ENCODE results near the gene MGAT5B. TPM values are rescaled to one million over a fixed set of nuclear protein-coding genes. Genes with fewer than 3 reads are reported as not detected.
"Not testable (repeated sequence)": the region's sequence is repeated elsewhere in the genome, so short reads cannot be mapped to it uniquely, and the experiment has no call there.

Gene MGAT5B
- polyA plus RNA-seq (2014; cell fraction: cytosol; rRNA removed), result 12.6 and 22.8 TPM in 2 replicates
- 28.9 and 49.6 TPM in 2 replicates for polyA plus RNA-seq (2014; cell fraction: nucleus; rRNA removed)

- peak; percentile 87 for DNase-seq (ENCODE audit: low spot score)
These were observed at the start of gene MGAT5B for GRCh38 chr17:76868176-76868668. TSS of gene MGAT5B (plus strand) at chr17:76868404. CDS start at chr17:76869030, 626 bp downstream.

- DNase-seq (ENCODE audit: low spot score), result no peak
These were observed 48.2 kb upstream of the MGAT5B start for GRCh38 chr17:76820039-76820438.

GRCh38 chr17:76820561-76820960 is 47.6 kb upstream of the MGAT5B start:
- DNase-seq (ENCODE audit: low spot score), result no peak

- DNase-seq (ENCODE audit: low spot score), result no peak
These were observed 45.9 kb upstream of the MGAT5B start for GRCh38 chr17:76822184-76822778.

GRCh38 chr17:76824093-76824492 is 44.1 kb upstream of the MGAT5B start:
- no peak for DNase-seq (ENCODE audit: low spot score)

- peak; percentile 56 for DNase-seq (ENCODE audit: low spot score)
These were observed 41.7 kb upstream of the MGAT5B start for GRCh38 chr17:76826330-76827068.

GRCh38 chr17:76827736-76828135 is 40.5 kb upstream of the MGAT5B start:
- DNase-seq (ENCODE audit: low spot score), result no peak

- DNase-seq (ENCODE audit: low spot score), result no peak
These were observed 37.1 kb upstream of the MGAT5B start for GRCh38 chr17:76830987-76831715.

- no peak for DNase-seq (ENCODE audit: low spot score)
These were observed 35.1 kb upstream of the MGAT5B start for GRCh38 chr17:76833034-76833644.

GRCh38 chr17:76833747-76834146 is 34.5 kb upstream of the MGAT5B start:
- DNase-seq (ENCODE audit: low spot score), result no peak

- no peak for DNase-seq (ENCODE audit: low spot score)
These were observed 33.3 kb upstream of the MGAT5B start for GRCh38 chr17:76834870-76835269.

- DNase-seq (ENCODE audit: low spot score), result peak; percentile 70
These were observed 27.8 kb upstream of the MGAT5B start for GRCh38 chr17:76840443-76840767.

- no peak for DNase-seq (ENCODE audit: low spot score)
These were observed 27.1 kb upstream of the MGAT5B start for GRCh38 chr17:76840884-76841775.

- peak; percentile 94 for DNase-seq (ENCODE audit: low spot score)
These were observed 26.3 kb upstream of the MGAT5B start for GRCh38 chr17:76841776-76842405.

GRCh38 chr17:76843068-76843467 is 25.1 kb upstream of the MGAT5B start:
- DNase-seq (ENCODE audit: low spot score), result not testable (repeated sequence)

- peak; percentile 62 for DNase-seq (ENCODE audit: low spot score)
These were observed 24.3 kb upstream of the MGAT5B start for GRCh38 chr17:76843703-76844484.

GRCh38 chr17:76844485-76844829 is 23.7 kb upstream of the MGAT5B start:
- peak; percentile 59 for DNase-seq (ENCODE audit: low spot score)

- no peak for DNase-seq (ENCODE audit: low spot score)
These were observed 23.4 kb upstream of the MGAT5B start for GRCh38 chr17:76844846-76845245.

GRCh38 chr17:76845541-76846017 is 22.6 kb upstream of the MGAT5B start:
- DNase-seq (ENCODE audit: low spot score), result no peak

GRCh38 chr17:76847031-76847430 is 21.2 kb upstream of the MGAT5B start:
- DNase-seq (ENCODE audit: low spot score), result no peak

All from SK-N-DZ (cell line).